GM12878 (cell line): ENCODE data around the gene SETD2. TPM values are rescaled to one million over a fixed set of nuclear protein-coding genes. Genes with fewer than 3 reads are reported as not detected.
A peak's percentile ranks its signal among the peaks of the same experiment; 100 is the strongest.

Experiments
- BCL11A ChIP-seq: IDR thresholded peaks from 2 replicates; pipeline ENCODE4 v1.6.1; 2011; ENCODE audit warnings: low read depth, low read length
- BHLHE40 ChIP-seq, 2 experiments: fragments of 450-650 bp in 1 of 2; IDR thresholded peaks; 2 replicates each; pipeline ENCODE4 v1.6.1; 2011 to 2017; ENCODE audit warnings: low read depth in 2 of 2, borderline replicate concordance in 1 of 2, improper control_type of control experiment in 1 of 2, low read length in 1 of 2, mild to moderate bottlenecking in 1 of 2
- CHD2 ChIP-seq: IDR thresholded peaks from 2 replicates; pipeline ENCODE4 v1.6.1; 2011; ENCODE audit warnings: low read depth, low read length, improper control_type of control experiment, borderline replicate concordance
- EED ChIP-seq: sonication (generic); IDR thresholded peaks from 2 replicates; pipeline ENCODE4 v1.6.1; 2016; ENCODE audit warnings: antibody characterized with exemption, low read depth
- HDAC6 ChIP-seq: fragments of 200-600 bp; sonication (generic); IDR thresholded peaks from one replicate; pipeline ENCODE4 v1.8.0; 2017; ENCODE audit warnings: antibody characterized with exemption; ENCODE audit not compliant: unreplicated experiment
- IKZF1 ChIP-seq: fragments of 450-650 bp; conservative IDR thresholded peaks from 2 replicates; pipeline ENCODE4 v1.6.1; 2017; ENCODE audit warnings: antibody characterized with exemption, mild to moderate bottlenecking
- MXI1 ChIP-seq: fragments of 150-350 bp; IDR thresholded peaks from 2 replicates; pipeline ENCODE4 v1.6.1; 2011; ENCODE audit warnings: low read depth, mild to moderate bottlenecking, inconsistent platforms, low read length, improper control_type of control experiment
- NBN ChIP-seq: fragments of 450-650 bp; IDR thresholded peaks from 2 replicates; pipeline ENCODE4 v1.6.1; 2016
- PAX5 ChIP-seq: IDR thresholded peaks from 2 replicates; pipeline ENCODE4 v1.6.1; 2011; ENCODE audit warnings: low read depth, low read length, borderline replicate concordance
- POLR2AphosphoS5 ChIP-seq: IDR thresholded peaks from 2 replicates; pipeline ENCODE4 v1.6.1; 2011; ENCODE audit warnings: mild to moderate bottlenecking, low read length, inconsistent platforms
- SIN3A ChIP-seq: IDR thresholded peaks from 2 replicates; pipeline ENCODE4 v1.6.1; 2012; ENCODE audit warnings: low read depth, low read length, improper control_type of control experiment
- YY1 ChIP-seq: IDR thresholded peaks from 2 replicates; pipeline ENCODE4 v1.6.1; 2011; ENCODE audit warnings: low read depth, mild to moderate bottlenecking, low read length
- polyA plus RNA-seq, 11 experiments: library from polyadenylated mRNA; depleted of rRNA in 4 of 11; unstranded in 6 of 11; stranded (reverse) in 5 of 11; fragments of >200 nt; fragmentation: Nextera tagmentation in 4 of 11; fragmentation: Illumina TruSeq in 1 of 11; extraction: Ambion mirVana in 4 of 11; extraction: Trizol in 1 of 11; gene quantifications; 1 replicate in 1 of 11; 2 replicates in 10 of 11; pipeline versions ENCODE4 v1.2.1 to v1.2.3, GENCODE V29; 2011 to 2016; ENCODE audit warnings: inconsistent platforms in 2 of 11, missing spikeins in 2 of 11, low read depth in 1 of 11
- total RNA-seq, 4 experiments: library from RNA; depleted of rRNA in 3 of 4; stranded (reverse); fragments of >200 nt in 3 of 4; fragmentation: Illumina TruSeq in 1 of 4; extraction: Trizol in 1 of 4; gene quantifications; 2 replicates each; pipeline versions ENCODE4 v1.2.1 to v1.2.3, GENCODE V29; 2013 to 2021
- TF ChIP-seq, protein P1 (sequence below): fragments of 450-650 bp; IDR thresholded peaks from 2 replicates; pipeline ENCODE4 v1.6.1; 2017; ENCODE audit warnings: mild to moderate bottlenecking, moderate library complexity

Gene SETD2
- total and polyA plus RNA-seq, 10 of the 15 experiments (the other 5 are each of a cell fraction or from before 2014, with no cell fraction given), result 8.4 to 44.9 (median 24.5) TPM

GRCh38 chr3:47009225-47010110 lies 154.4 kb downstream of the SETD2 start (continued):
- TF ChIP-seq, protein P1, sequence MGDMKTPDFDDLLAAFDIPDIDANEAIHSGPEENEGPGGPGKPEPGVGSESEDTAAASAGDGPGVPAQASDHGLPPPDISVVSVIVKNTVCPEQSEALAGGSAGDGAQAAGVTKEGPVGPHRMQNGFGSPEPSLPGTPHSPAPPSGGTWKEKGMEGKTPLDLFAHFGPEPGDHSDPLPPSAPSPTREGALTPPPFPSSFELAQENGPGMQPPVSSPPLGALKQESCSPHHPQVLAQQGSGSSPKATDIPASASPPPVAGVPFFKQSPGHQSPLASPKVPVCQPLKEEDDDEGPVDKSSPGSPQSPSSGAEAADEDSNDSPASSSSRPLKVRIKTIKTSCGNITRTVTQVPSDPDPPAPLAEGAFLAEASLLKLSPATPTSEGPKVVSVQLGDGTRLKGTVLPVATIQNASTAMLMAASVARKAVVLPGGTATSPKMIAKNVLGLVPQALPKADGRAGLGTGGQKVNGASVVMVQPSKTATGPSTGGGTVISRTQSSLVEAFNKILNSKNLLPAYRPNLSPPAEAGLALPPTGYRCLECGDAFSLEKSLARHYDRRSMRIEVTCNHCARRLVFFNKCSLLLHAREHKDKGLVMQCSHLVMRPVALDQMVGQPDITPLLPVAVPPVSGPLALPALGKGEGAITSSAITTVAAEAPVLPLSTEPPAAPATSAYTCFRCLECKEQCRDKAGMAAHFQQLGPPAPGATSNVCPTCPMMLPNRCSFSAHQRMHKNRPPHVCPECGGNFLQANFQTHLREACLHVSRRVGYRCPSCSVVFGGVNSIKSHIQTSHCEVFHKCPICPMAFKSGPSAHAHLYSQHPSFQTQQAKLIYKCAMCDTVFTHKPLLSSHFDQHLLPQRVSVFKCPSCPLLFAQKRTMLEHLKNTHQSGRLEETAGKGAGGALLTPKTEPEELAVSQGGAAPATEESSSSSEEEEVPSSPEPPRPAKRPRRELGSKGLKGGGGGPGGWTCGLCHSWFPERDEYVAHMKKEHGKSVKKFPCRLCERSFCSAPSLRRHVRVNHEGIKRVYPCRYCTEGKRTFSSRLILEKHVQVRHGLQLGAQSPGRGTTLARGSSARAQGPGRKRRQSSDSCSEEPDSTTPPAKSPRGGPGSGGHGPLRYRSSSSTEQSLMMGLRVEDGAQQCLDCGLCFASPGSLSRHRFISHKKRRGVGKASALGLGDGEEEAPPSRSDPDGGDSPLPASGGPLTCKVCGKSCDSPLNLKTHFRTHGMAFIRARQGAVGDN, result peak; percentile 84; the same call in 1 of the 2 replicates
- TF ChIP-seq CHD2, result 0 out of 2 replicates have a peak, but pooled peaks have one; percentile 57
- TF ChIP-seq BHLHE40 (IDR thresholded peaks at IDR 0.05; ENCODE audit: borderline replicate concordance in 1 of 2, low read depth in 2 of 2, low read length in 1 of 2), result peak; percentile 53 to 54; a peak in 2 of 4 replicates
- no peak for TF ChIP-seq HDAC6
- TF ChIP-seq BCL11A, result no peak
- 0 out of 2 replicates have a peak, but pooled peaks have one; percentile 38 for TF ChIP-seq NBN
- peak; percentile 51; the same call in 1 of the 2 replicates for TF ChIP-seq MXI1
- peak; percentile 18; the same call in 1 of the 2 replicates for TF ChIP-seq PAX5
- TF ChIP-seq YY1, result peak; percentile 28; the same call in 1 of the 2 replicates
- no peak for TF ChIP-seq EED
- TF ChIP-seq IKZF1, result 0 out of 2 replicates have a peak, but pooled peaks have one; percentile 18
- 0 out of 2 replicates have a peak, but pooled peaks have one; percentile 29 for TF ChIP-seq SIN3A
- TF ChIP-seq POLR2AphosphoS5, result peak; percentile 55
